K562 (cell line): Measurements from ENCODE around the gene VPS35. TPM values are rescaled to one million over a fixed set of nuclear protein-coding genes. Genes with fewer than 3 reads are reported as not detected.

Source experiments
- CEBPB ChIP-seq: fragments of 450-650 bp; IDR thresholded peaks from 2 replicates; pipeline ENCODE4 v1.6.1; 2016; ENCODE audit warnings: missing genetic modification characterization, missing compliant biosample characterization
- NFYB ChIP-seq: IDR thresholded peaks from 2 replicates; pipeline ENCODE4 v1.6.1; 2011; ENCODE audit warnings: mild to moderate bottlenecking, moderate library complexity; ENCODE audit not compliant: insufficient read length; ENCODE audit errors: extremely low read depth
- SNIP1 ChIP-seq: fragments of 450-650 bp; IDR thresholded peaks from 2 replicates; pipeline ENCODE4 v1.7.1; 2017; ENCODE audit warnings: low read depth, mild to moderate bottlenecking
- THAP12 ChIP-seq: fragments of 250-450 bp; sonication (Bioruptor Pico); IDR thresholded peaks from 2 replicates; pipeline ENCODE4 v1.9.0; 2021; ENCODE audit warnings: mild to moderate bottlenecking, inconsistent platforms
- ZFP30 ChIP-seq: fragments of 250-450 bp; sonication (Bioruptor Pico); IDR thresholded peaks from 2 replicates; pipeline ENCODE4 v1.8.0; 2022; ENCODE audit warnings: moderate library complexity, mild to moderate bottlenecking, inconsistent platforms, borderline replicate concordance
- ZNF444 ChIP-seq: fragments of 250-450 bp; sonication (Bioruptor Pico); IDR thresholded peaks from 2 replicates; pipeline ENCODE4 v1.4.0; 2020; ENCODE audit warnings: mild to moderate bottlenecking, moderate library complexity
- ZNF717 ChIP-seq: fragments of 250-450 bp; sonication (Bioruptor Pico); IDR thresholded peaks from 2 replicates; pipeline ENCODE4 v1.5.0; 2021
- polyA plus RNA-seq, 8 experiments: library from polyadenylated mRNA; depleted of rRNA in 4 of 8; stranded (reverse) in 5 of 8; unstranded in 3 of 8; fragments of >200 nt; fragmentation: Nextera tagmentation in 2 of 8; fragmentation: Illumina TruSeq in 1 of 8; extraction: Ambion mirVana in 2 of 8; extraction: Trizol in 1 of 8; gene quantifications; 2 replicates each; pipeline versions ENCODE4 v1.2.1 to v1.2.3, GENCODE V29; 2011 to 2014; ENCODE audit warnings: inconsistent platforms in 1 of 8, missing spikeins in 1 of 8
- total RNA-seq, 7 experiments: library from RNA; depleted of rRNA in 6 of 7; stranded (reverse); fragments of >200 nt in 6 of 7; fragmentation: Illumina TruSeq in 2 of 7; extraction: Trizol in 2 of 7; gene quantifications; 2 replicates each; pipeline versions ENCODE4 v1.2.1 to v1.2.3, GENCODE V29; 2011 to 2021; ENCODE audit warnings: low replicate concordance in 1 of 7
- TF ChIP-seq, protein P1 (sequence below), 2 experiments: IDR thresholded peaks in 1 of 2; conservative IDR thresholded peaks in 1 of 2; 2 replicates each; pipeline ENCODE4 v1.6.1; 2016; ENCODE audit warnings: low read depth in 2 of 2, mild to moderate bottlenecking in 1 of 2, missing compliant biosample characterization in 1 of 2, missing genetic modification characterization in 1 of 2, moderate library complexity in 1 of 2
- TF ChIP-seq, protein P2 (sequence below): fragments of 250-450 bp; sonication (Bioruptor Pico); IDR thresholded peaks from 2 replicates; pipeline ENCODE4 v1.9.0; 2021; ENCODE audit warnings: mild to moderate bottlenecking

VPS35 gene
- total and polyA plus RNA-seq, 9 of the 15 experiments (the other 6 are each of a cell fraction or from before 2014, with no cell fraction given): 32.7 to 131 (median 66.2) TPM

- TF ChIP-seq, protein P1, sequence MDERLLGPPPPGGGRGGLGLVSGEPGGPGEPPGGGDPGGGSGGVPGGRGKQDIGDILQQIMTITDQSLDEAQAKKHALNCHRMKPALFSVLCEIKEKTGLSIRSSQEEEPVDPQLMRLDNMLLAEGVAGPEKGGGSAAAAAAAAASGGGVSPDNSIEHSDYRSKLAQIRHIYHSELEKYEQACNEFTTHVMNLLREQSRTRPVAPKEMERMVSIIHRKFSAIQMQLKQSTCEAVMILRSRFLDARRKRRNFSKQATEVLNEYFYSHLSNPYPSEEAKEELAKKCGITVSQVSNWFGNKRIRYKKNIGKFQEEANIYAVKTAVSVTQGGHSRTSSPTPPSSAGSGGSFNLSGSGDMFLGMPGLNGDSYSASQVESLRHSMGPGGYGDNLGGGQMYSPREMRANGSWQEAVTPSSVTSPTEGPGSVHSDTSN (CRISPR knock-in tag; IDR thresholded peaks at IDR 0.05; ENCODE audit: low read depth): 0 out of 2 replicates have a peak, but pooled peaks have one; percentile 39
- TF ChIP-seq, protein P1 (tag; conservative IDR thresholded peaks at IDR 0.05; ENCODE audit: low read depth): no peak
- TF ChIP-seq CEBPB (tag): no peak
- no peak for TF ChIP-seq SNIP1
- no peak for TF ChIP-seq ZNF444 (CRISPR knock-in tag)
- TF ChIP-seq NFYB: peak; percentile 92
- peak; percentile 46; the same call in 1 of the 2 replicates for TF ChIP-seq THAP12 (CRISPR knock-in tag)
- no peak for TF ChIP-seq ZNF717 (CRISPR knock-in tag)
- TF ChIP-seq, protein P2, sequence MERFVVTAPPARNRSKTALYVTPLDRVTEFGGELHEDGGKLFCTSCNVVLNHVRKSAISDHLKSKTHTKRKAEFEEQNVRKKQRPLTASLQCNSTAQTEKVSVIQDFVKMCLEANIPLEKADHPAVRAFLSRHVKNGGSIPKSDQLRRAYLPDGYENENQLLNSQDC (CRISPR knock-in tag): no peak
- TF ChIP-seq ZFP30 (CRISPR knock-in tag): no peak
Measured at GRCh38 chr16:46621006-46621933, 67.7 kb downstream of the VPS35 start, which contains the start of gene SHCBP1 (continued).
